ENCODE results near the gene HDAC11. TPM values are rescaled to one million over a fixed set of nuclear protein-coding genes. Genes with fewer than 3 reads are reported as not detected.

HDAC11 gene
- polyA plus RNA-seq, 3 donors = 2.9 to 3.9 (median 3.5) TPM

DNA sequence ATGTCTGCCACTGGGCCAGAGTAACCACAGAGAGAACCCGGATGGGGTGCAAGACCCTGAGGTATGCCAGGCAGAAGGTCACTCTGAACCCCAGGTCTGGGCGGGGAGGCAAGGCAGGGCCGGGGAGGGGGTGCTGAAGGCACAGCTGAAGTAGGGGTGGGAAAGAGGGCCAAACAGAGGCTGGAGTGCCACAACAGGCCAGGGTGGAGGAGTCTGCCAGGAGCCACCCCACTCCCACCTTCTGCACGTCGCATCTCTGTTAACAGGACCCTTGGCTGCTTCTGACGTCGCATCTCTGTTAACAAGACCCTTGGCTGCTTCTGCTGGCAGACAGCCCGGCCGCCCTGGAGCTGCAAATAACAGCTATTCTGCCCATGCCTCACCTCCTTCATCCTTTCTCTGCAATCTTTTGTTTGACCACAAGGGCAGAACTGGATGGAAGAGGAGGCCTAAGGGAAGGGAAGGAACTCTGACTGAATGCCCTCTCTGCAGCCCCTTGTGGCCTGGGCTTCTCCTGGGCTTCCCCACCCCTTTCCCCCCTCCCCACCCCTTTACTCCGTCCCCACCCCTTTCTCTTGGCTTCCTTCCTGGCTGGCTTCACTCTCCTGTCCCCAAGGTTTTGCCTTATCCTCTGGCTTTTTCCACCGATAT, 48.2 kb downstream of the HDAC11 start:
- Histone ChIP-seq H3K4me1 (ENCODE audit: control insufficient read depth in 1 of 2, insufficient read depth in 2 of 2, low read length in 2 of 2) (no peaks in the 10 kb centered on the region), H3K27ac (ENCODE audit: low read depth in 1 of 2, low read length in 2 of 2) (no peak overlapping the region), H3K4me2 (replicated peaks; ENCODE audit: extremely low read depth, low read length, poor library complexity, severe bottlenecking) (no peak overlapping the region), H3K79me2 (ENCODE audit: insufficient read depth, low read length) (no peaks in the 10 kb centered on the region), H2AFZ (ENCODE audit: insufficient read depth, low read depth, low read length, poor library complexity, severe bottlenecking) (no peak overlapping the region), H3K36me3 (replicated peaks in 1 of 2; ENCODE audit: control insufficient read depth in 1 of 2, insufficient read depth in 2 of 2, low read length in 2 of 2) (no peaks in the 10 kb centered on the region), H3K27me3 (ENCODE audit: control insufficient read depth in 2 of 2, insufficient read depth in 2 of 2, low read length in 2 of 2) (no peaks in the 10 kb centered on the region), H3K9me3 (replicated peaks in 1 of 2; ENCODE audit: control insufficient read depth in 1 of 2, insufficient read depth in 1 of 2, low read length in 2 of 2) (no peaks in the 10 kb centered on the region), H3K4me3 (replicated peaks in 1 of 3; ENCODE audit: low read depth in 2 of 3, low read length in 3 of 3) (no peak overlapping the region), H4K20me1 (ENCODE audit: insufficient read depth, low read length) (no peaks in the 10 kb centered on the region), H3K9ac (ENCODE audit: insufficient read depth, low read length, poor library complexity, severe bottlenecking) (no peak overlapping the region)
- H3K27me3 Mint-ChIP-seq (ENCODE audit: low read depth in 3 of 3) = peaks cover 2 to 4% (median 3%) of the 10 kb centered on the region in 3 donors
- DNase-seq = no peak
- H3K9me3 Mint-ChIP-seq = no peaks in the 10 kb centered on the region
- H3K4me3 Mint-ChIP-seq = no peak overlapping the region
- intact Hi-C loops (cut with micrococcal nuclease) = no loop called here
- H3K36me3 Mint-ChIP-seq = no peaks in the 10 kb centered on the region
- peak overlapping the region in 1 of 7 donors; percentile 42 for H3K27ac Mint-ChIP-seq
- H3K4me1 Mint-ChIP-seq = no peaks in the 10 kb centered on the region
- TF ChIP-seq, protein P1, sequence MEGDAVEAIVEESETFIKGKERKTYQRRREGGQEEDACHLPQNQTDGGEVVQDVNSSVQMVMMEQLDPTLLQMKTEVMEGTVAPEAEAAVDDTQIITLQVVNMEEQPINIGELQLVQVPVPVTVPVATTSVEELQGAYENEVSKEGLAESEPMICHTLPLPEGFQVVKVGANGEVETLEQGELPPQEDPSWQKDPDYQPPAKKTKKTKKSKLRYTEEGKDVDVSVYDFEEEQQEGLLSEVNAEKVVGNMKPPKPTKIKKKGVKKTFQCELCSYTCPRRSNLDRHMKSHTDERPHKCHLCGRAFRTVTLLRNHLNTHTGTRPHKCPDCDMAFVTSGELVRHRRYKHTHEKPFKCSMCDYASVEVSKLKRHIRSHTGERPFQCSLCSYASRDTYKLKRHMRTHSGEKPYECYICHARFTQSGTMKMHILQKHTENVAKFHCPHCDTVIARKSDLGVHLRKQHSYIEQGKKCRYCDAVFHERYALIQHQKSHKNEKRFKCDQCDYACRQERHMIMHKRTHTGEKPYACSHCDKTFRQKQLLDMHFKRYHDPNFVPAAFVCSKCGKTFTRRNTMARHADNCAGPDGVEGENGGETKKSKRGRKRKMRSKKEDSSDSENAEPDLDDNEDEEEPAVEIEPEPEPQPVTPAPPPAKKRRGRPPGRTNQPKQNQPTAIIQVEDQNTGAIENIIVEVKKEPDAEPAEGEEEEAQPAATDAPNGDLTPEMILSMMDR (IDR thresholded peaks at IDR 0.05) = no peak
- 88% methylated on average over 7 of the region's 11 CpGs for WGBS (ENCODE audit: insufficient coverage)

- Histone ChIP-seq H3K4me1 (ENCODE audit: control insufficient read depth in 1 of 2, insufficient read depth in 2 of 2, low read length in 2 of 2) (no peaks in the 10 kb centered on the region), H3K79me2 (ENCODE audit: insufficient read depth, low read length) (no peaks in the 10 kb centered on the region), H4K20me1 (ENCODE audit: insufficient read depth, low read length) (no peaks in the 10 kb centered on the region), H3K9ac (ENCODE audit: insufficient read depth, low read length, poor library complexity, severe bottlenecking) (no peak overlapping the region), H3K27ac (ENCODE audit: low read depth in 1 of 2, low read length in 2 of 2) (no peak overlapping the region), H3K9me3 (replicated peaks in 1 of 2; ENCODE audit: control insufficient read depth in 1 of 2, insufficient read depth in 1 of 2, low read length in 2 of 2) (no peaks in the 10 kb centered on the region), H3K4me2 (replicated peaks; ENCODE audit: extremely low read depth, low read length, poor library complexity, severe bottlenecking) (no peak overlapping the region), H2AFZ (ENCODE audit: insufficient read depth, low read depth, low read length, poor library complexity, severe bottlenecking) (no peak overlapping the region), H3K27me3 (ENCODE audit: control insufficient read depth in 2 of 2, insufficient read depth in 2 of 2, low read length in 2 of 2) (no peaks in the 10 kb centered on the region), H3K4me3 (replicated peaks in 1 of 3; ENCODE audit: low read depth in 2 of 3, low read length in 3 of 3) (no peak overlapping the region), H3K36me3 (replicated peaks in 1 of 2; ENCODE audit: control insufficient read depth in 1 of 2, insufficient read depth in 2 of 2, low read length in 2 of 2) (no peaks in the 10 kb centered on the region)
- Mint-ChIP-seq H3K4me3 (no peak overlapping the region), H3K27me3 (ENCODE audit: low read depth in 3 of 3) (peaks cover 2 to 4% (median 3%) of the 10 kb centered on the region in 3 donors), H3K36me3 (no peaks in the 10 kb centered on the region), H3K27ac (peak overlapping the region in 1 of 7 donors; percentile 28), H3K4me1 (no peaks in the 10 kb centered on the region), H3K9me3 (no peaks in the 10 kb centered on the region)
- DNase-seq = no peak
- intact Hi-C loops (cut with micrococcal nuclease) = no loop called here
- TF ChIP-seq, protein P1 (IDR thresholded peaks at IDR 0.05) = no peak
- WGBS (ENCODE audit: insufficient coverage) = 75% methylated on average over 5 of the region's 5 CpGs
Measured at GRCh38 chr3:13529196-13530112, 49.3 kb downstream of the HDAC11 start.

All from CD14-positive monocyte (primary cell).